OCI-LY1 (cell line): ENCODE data around the gene FRMD4A.

ENCODE experiments used
- H2AFZ ChIP-seq: fragments of 200-600 bp; sonication (generic), shearing (Covaris generic); 2 replicates; pipeline ENCODE4 v1.6.0; 2014; ENCODE audit warnings: antibody characterized with exemption, mild to moderate bottlenecking, low read length
- H3F3A ChIP-seq: fragments of 200-600 bp; sonication (generic), shearing (Covaris generic); 2 replicates; pipeline ENCODE4 v1.6.0; 2014; ENCODE audit warnings: mild to moderate bottlenecking, antibody characterized with exemption, low read length, moderate library complexity; ENCODE audit not compliant: insufficient read depth
- H3K27ac ChIP-seq: fragments of 200-600 bp; sonication (generic); 2 replicates; pipeline ENCODE4 v1.5.1; 2014; ENCODE audit warnings: low read length, mixed run types, mild to moderate bottlenecking, low read depth; ENCODE audit not compliant: poor library complexity, severe bottlenecking
- H3K27me3 ChIP-seq: fragments of 200-600 bp; sonication (generic); 2 replicates; pipeline ENCODE4 v1.6.0; 2014; ENCODE audit warnings: antibody characterized with exemption, mild to moderate bottlenecking, low read length, moderate library complexity; ENCODE audit not compliant: insufficient read depth
- H3K36me3 ChIP-seq: fragments of 200-600 bp; sonication (generic); 2 replicates; pipeline ENCODE4 v1.6.1; 2014; ENCODE audit warnings: mild to moderate bottlenecking, antibody characterized with exemption, low read length, moderate library complexity, mixed read lengths; ENCODE audit not compliant: insufficient read depth
- H3K4me1 ChIP-seq: fragments of 200-600 bp; sonication (generic); 2 replicates; pipeline ENCODE4 v1.5.1; 2014; ENCODE audit warnings: mild to moderate bottlenecking, low read length, moderate library complexity; ENCODE audit not compliant: insufficient read depth, severe bottlenecking
- H3K4me2 ChIP-seq: fragments of 200-600 bp; sonication (generic), shearing (Covaris generic); 2 replicates; pipeline ENCODE4 v1.6.1; 2014; ENCODE audit warnings: low read length
- H3K4me3 ChIP-seq: fragments of 200-600 bp; sonication (generic); 2 replicates; pipeline ENCODE4 v1.5.1; 2014; ENCODE audit warnings: low read length, low read depth, mild to moderate bottlenecking, mixed read lengths; ENCODE audit not compliant: poor library complexity, severe bottlenecking
- H3K79me2 ChIP-seq: fragments of 200-600 bp; shearing (Covaris generic); 2 replicates; pipeline ENCODE4 v1.6.1; 2016; ENCODE audit warnings: mixed run types, low read length, mixed read lengths; ENCODE audit not compliant: insufficient read depth
- H3K9ac ChIP-seq: fragments of 200-600 bp; sonication (generic), shearing (Covaris generic); 2 replicates; pipeline ENCODE4 v1.6.1; 2014; ENCODE audit warnings: mild to moderate bottlenecking, low read length, mixed read lengths
- H3K9me2 ChIP-seq: fragments of 200-600 bp; sonication (generic), shearing (Covaris generic); 2 replicates; pipeline ENCODE4 v1.6.1; 2014; ENCODE audit warnings: low read depth, mild to moderate bottlenecking, low read length, mixed read lengths
- H3K9me3 ChIP-seq: fragments of 200-600 bp; shearing (Covaris generic); 2 replicates; pipeline ENCODE4 v1.6.1; 2014; ENCODE audit warnings: low read length, mixed read lengths
- H4K20me1 ChIP-seq: fragments of 200-600 bp; sonication (generic), shearing (Covaris generic); 2 replicates; pipeline ENCODE4 v1.6.0; 2016; ENCODE audit warnings: mild to moderate bottlenecking, low read length; ENCODE audit not compliant: insufficient read depth
- CTCF ChIP-seq: fragments of 200-600 bp; sonication (generic), shearing (Covaris generic); IDR thresholded peaks from 2 replicates; pipeline ENCODE4 v1.5.1; 2017; ENCODE audit warnings: mild to moderate bottlenecking, antibody characterized with exemption, low read length, moderate library complexity, mixed read lengths
- EZH2 ChIP-seq: fragments of 200-600 bp; sonication (generic), shearing (Covaris generic); IDR thresholded peaks from 2 replicates; pipeline ENCODE4 v1.8.0; 2017; ENCODE audit warnings: borderline replicate concordance, mixed run types, mild to moderate bottlenecking, antibody characterized with exemption, low read length, moderate library complexity, mixed read lengths

The FRMD4A gene

DNA sequence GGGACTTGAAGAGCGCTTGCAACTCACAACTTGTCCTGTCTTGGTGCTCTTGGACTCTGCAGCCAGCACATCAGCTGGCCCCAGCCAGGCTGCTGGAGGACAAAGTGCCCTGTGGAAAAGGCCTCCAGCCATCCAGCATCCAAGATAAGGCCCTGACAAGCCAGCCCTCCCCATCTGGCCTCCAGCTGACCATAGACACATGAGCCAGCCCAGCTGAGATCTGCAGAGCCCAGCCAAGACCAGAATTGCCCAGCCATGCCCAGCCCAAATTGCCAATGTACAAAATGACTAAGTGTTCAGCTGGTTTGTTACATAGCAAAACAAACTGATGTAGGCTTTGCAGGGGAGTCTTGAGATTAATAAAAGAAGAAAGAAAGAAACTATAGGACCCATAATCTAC is 36.0 kb upstream of the FRMD4A start:
- Histone ChIP-seq H3K4me1 (no peaks in the 10 kb centered on the region), H2AFZ (no peak overlapping the region), H3F3A (no peaks in the 10 kb centered on the region), H3K27ac (no peak overlapping the region), H3K9me2 (no peaks in the 10 kb centered on the region), H3K9ac (no peak overlapping the region), H3K36me3 (no peaks in the 10 kb centered on the region), H3K27me3 (0 out of 2 replicates have a peak, but pooled peaks cover 5% of the 10 kb centered on the region), H4K20me1 (no peaks in the 10 kb centered on the region), H3K79me2 (no peaks in the 10 kb centered on the region), H3K4me3 (no peak overlapping the region), H3K9me3 (no peaks in the 10 kb centered on the region), H3K4me2 (no peak overlapping the region)
- TF ChIP-seq EZH2 (no peak), CTCF (no peak)

GRCh38 chr10:14365266-14365665 is 34.5 kb upstream of the FRMD4A start:
- Histone ChIP-seq H3K9me3 (no peaks in the 10 kb centered on the region), H3K9ac (no peak overlapping the region), H2AFZ (no peak overlapping the region), H4K20me1 (no peaks in the 10 kb centered on the region), H3F3A (no peaks in the 10 kb centered on the region), H3K79me2 (no peaks in the 10 kb centered on the region), H3K27ac (no peak overlapping the region), H3K9me2 (no peaks in the 10 kb centered on the region), H3K4me3 (no peak overlapping the region), H3K27me3 (peaks cover 5% of the 10 kb centered on the region; the same call in 1 of the 2 replicates), H3K36me3 (no peaks in the 10 kb centered on the region), H3K4me1 (no peaks in the 10 kb centered on the region), H3K4me2 (no peak overlapping the region)
- TF ChIP-seq EZH2 (no peak), CTCF (no peak)

- H3K9me3 ChIP-seq, result no peaks in the 10 kb centered on the region
- H3K4me1 ChIP-seq, result no peaks in the 10 kb centered on the region
- no peak overlapping the region for H3K4me2 ChIP-seq
- peaks cover 5% of the 10 kb centered on the region; the same call in 1 of the 2 replicates for H3K27me3 ChIP-seq
- no peaks in the 10 kb centered on the region for H3K79me2 ChIP-seq
- no peak for TF ChIP-seq EZH2
- no peak for TF ChIP-seq CTCF
- H3K9ac ChIP-seq, result no peak overlapping the region
- H4K20me1 ChIP-seq, result no peaks in the 10 kb centered on the region
- H3K36me3 ChIP-seq, result no peaks in the 10 kb centered on the region
- no peaks in the 10 kb centered on the region for H3K9me2 ChIP-seq
- no peak overlapping the region for H3K27ac ChIP-seq
- no peak overlapping the region for H2AFZ ChIP-seq
- H3K4me3 ChIP-seq, result no peak overlapping the region
- no peaks in the 10 kb centered on the region for H3F3A ChIP-seq
Measured at GRCh38 chr10:14362104-14362503, 31.4 kb upstream of the FRMD4A start.
